Mesothelial cell of epicardium (in vitro differentiated cells): ENCODE measurements around the gene UBR4. TPM values are rescaled to one million over a fixed set of nuclear protein-coding genes. Genes with fewer than 3 reads are reported as not detected.

Source experiments
- DNase-seq, 2 experiments: peaks; one replicate each; pipeline ENCODE4 v3.0.0; 2021; ENCODE audit warnings: low spot score in 2 of 2; ENCODE audit not compliant: unreplicated experiment in 2 of 2
- H3K27ac Mint-ChIP-seq: 2 replicates; pipeline ENCODE4 v1.8.0; 2021; ENCODE audit warnings: mixed read lengths
- H3K27me3 Mint-ChIP-seq: 2 replicates; pipeline ENCODE4 v1.8.0; 2021; ENCODE audit warnings: low read depth, mixed read lengths
- H3K36me3 Mint-ChIP-seq: 2 replicates; pipeline ENCODE4 v1.8.0; 2021; ENCODE audit warnings: mixed read lengths
- H3K4me1 Mint-ChIP-seq: 2 replicates; pipeline ENCODE4 v1.8.0; 2021; ENCODE audit warnings: mixed read lengths
- H3K4me3 Mint-ChIP-seq: 2 replicates; pipeline ENCODE4 v1.8.0; 2021; ENCODE audit warnings: mild to moderate bottlenecking, moderate library complexity, mixed read lengths
- H3K9me3 Mint-ChIP-seq: 2 replicates; pipeline ENCODE4 v1.8.0; 2021; ENCODE audit warnings: mixed read lengths
- total RNA-seq: library from RNA; stranded (reverse); gene quantifications from 3 replicates; pipeline ENCODE4 v1.2.1, GENCODE V29; 2021
- TF ChIP-seq, protein P1 (sequence below): fragments of 200-600 bp; sonication (generic); IDR thresholded peaks from one replicate; pipeline ENCODE4 v1.5.0; 2021; ENCODE audit warnings: antibody characterized with exemption; ENCODE audit not compliant: unreplicated experiment

The UBR4 gene
- total RNA-seq, 1 donor from 2014 or later: 222 TPM

DNA sequence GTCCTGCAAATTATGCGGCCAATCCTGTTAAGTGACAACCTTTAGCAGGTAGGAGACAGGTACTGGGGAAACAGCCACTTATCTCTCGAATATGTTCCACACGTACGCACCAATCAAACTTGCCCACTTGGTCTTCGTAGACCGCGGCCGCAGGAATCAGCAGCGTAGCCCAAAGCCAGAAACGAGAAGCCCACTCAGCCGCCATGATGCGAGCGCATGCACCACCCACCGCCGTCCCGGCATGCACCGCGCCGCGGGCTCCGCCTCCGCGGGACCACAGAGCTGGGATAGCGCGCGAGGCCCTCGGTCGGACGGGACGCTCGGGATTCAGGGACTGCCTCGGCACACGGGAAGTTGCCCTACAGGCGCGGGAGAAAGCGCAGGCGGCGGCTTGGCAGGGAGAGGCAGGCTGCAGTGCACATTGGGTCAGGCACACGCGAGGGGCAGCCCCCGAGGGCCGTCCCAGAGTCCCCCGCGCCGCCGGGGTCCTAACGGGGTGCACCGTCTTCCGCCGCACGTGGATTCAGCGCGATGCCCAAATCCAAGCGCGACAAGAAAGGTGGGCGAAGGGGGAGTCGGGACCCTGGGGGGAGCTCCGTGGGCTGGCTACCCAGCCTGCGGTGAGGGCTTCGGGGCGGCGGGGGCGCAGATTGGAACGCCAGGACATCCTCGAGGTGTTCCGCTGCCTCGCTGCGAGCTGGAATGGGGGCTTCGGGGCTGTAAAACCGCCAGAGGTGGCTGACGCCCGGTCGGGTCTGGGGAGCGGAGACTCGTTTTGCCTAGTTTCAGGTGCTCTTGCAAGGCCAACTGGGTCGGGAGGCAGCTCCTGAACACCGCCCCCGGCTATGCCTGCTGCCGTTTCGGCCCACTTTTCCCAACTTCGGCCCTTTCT, 41.5 kb upstream of the UBR4 start, which contains the start of the genes EMC1 and MRTO4:
Gene EMC1, minus strand, starts transcription at position 220 of the 892 bp plus-strand sequence. Its CDS starts 15 bp downstream, at position 205.
Gene MRTO4, plus strand, starts transcription at position 501 of the 892 bp plus-strand sequence. Its CDS starts 31 bp downstream, at position 532.
- TF ChIP-seq, protein P1, sequence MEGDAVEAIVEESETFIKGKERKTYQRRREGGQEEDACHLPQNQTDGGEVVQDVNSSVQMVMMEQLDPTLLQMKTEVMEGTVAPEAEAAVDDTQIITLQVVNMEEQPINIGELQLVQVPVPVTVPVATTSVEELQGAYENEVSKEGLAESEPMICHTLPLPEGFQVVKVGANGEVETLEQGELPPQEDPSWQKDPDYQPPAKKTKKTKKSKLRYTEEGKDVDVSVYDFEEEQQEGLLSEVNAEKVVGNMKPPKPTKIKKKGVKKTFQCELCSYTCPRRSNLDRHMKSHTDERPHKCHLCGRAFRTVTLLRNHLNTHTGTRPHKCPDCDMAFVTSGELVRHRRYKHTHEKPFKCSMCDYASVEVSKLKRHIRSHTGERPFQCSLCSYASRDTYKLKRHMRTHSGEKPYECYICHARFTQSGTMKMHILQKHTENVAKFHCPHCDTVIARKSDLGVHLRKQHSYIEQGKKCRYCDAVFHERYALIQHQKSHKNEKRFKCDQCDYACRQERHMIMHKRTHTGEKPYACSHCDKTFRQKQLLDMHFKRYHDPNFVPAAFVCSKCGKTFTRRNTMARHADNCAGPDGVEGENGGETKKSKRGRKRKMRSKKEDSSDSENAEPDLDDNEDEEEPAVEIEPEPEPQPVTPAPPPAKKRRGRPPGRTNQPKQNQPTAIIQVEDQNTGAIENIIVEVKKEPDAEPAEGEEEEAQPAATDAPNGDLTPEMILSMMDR: no peak
- Mint-ChIP-seq H3K4me3 (peak within 1 kb of the TSS; percentile 96), H3K27me3 (no peaks in the 10 kb centered on the region), H3K36me3 (no peaks in the 10 kb centered on the region), H3K27ac (peak within 1 kb of the TSS; percentile 96), H3K9me3 (no peaks in the 10 kb centered on the region), H3K4me1 (peaks cover 26% of the 10 kb centered on the region)
- peak; percentile 86 to 94 for DNase-seq

DNA sequence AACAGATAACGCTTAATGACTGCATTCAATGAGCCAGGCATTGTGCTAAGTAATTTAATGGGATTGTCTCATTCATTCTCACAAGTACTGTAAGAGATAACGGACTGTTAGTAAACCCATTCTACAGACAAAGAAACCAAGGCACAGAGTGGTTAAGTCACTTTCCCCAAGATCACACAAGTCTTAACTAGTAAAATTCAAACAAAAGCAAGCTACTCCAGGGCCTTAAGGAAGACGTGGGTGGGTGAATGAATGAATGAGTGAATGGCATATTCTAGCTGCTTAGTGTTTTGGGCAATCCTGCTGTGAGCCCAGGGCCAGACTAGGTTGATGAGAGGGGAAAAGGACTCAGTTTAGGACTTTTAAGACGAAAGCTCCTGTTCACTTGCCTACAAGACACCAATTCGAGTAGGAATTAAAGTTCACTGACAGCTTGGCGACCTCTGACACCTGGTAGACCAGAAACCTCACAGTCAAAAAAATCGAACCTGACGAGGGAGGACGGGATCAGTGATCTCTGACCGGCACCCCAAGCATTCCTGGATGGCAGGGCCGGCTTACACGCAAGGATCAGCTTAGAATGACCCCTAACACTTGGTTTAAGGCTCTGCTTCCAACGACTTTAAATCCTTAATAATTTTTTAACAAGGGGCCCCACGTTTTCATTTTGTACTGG, 40.7 kb upstream of the UBR4 start:
- Mint-ChIP-seq H3K4me1 (peaks cover 26% of the 10 kb centered on the region), H3K9me3 (no peaks in the 10 kb centered on the region), H3K27me3 (no peaks in the 10 kb centered on the region), H3K4me3 (peak overlapping the region; percentile 96), H3K27ac (peak overlapping the region; percentile 96), H3K36me3 (no peaks in the 10 kb centered on the region)
- no peak for DNase-seq
- TF ChIP-seq, protein P1: no peak

DNA sequence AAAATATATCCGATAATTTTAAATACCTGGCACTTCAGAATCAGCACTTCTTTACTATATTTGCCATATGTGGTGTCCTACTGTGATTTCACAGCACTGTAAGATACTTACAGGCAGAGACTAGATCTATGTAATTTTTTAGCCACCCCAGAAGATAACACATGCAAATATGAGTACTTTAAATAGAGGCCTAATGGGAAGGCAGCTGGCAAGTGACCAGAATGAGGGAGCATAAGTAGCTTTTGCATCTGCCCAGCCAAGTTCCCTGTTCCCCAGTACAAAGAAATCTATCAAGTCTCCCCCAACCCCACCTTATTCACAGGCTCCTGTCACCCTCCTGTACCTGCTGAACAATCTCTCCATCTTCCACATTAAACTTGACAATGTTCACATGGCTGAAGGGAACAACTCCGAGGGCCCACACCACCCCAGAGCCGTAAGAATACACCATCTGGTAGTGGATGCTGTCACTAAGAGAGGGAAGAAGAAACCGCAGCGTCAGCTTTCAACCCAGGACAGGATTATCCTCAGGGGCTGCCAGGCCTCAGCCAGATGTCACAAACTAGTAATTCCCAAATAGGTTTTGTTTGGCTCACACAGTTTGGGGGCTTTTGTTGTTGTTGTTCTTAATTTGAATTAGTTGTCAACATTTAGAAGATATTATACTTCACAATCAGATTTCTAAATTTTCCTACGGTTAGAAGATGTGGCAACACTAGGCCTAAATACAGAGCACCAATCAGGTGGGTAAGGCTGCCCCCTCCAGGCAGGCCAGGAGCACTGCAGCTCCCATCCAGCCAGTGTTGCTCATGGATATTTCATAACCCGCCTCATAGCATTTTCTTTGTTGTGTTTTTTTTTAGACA, 30.8 kb upstream of the UBR4 start:
- Mint-ChIP-seq H3K36me3 (peaks cover 33% of the 10 kb centered on the region), H3K27me3 (no peaks in the 10 kb centered on the region), H3K4me1 (no peaks in the 10 kb centered on the region), H3K4me3 (no peak overlapping the region), H3K27ac (no peak overlapping the region), H3K9me3 (no peaks in the 10 kb centered on the region)
- DNase-seq: peak in 1 of 2 experiments; percentile 64
- TF ChIP-seq, protein P1: peak; percentile 73

DNA sequence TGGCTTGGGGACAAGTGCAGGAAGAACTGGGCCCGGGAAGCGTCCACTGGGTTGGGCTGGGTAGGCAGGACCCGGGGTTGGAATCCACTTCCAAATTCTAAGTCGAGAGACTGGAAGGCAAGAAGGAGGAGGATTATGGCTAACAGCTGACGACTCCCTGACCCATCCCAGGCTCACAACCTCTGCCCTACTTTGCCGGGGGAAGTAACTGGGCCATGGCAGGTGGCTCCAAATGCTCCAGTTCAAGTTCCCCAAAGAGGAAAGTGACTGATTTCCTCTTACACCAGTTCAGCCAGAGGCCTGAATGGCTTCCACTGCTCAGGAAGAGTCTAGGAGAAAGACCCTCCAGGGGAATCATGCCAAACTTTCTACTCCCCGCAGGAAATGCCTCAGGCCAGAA, 29.8 kb upstream of the UBR4 start:
- Mint-ChIP-seq H3K27ac (no peak overlapping the region), H3K27me3 (no peaks in the 10 kb centered on the region), H3K9me3 (no peaks in the 10 kb centered on the region), H3K36me3 (peaks cover 33% of the 10 kb centered on the region), H3K4me3 (no peak overlapping the region), H3K4me1 (no peaks in the 10 kb centered on the region)
- DNase-seq: no peak
- TF ChIP-seq, protein P1: no peak

DNA sequence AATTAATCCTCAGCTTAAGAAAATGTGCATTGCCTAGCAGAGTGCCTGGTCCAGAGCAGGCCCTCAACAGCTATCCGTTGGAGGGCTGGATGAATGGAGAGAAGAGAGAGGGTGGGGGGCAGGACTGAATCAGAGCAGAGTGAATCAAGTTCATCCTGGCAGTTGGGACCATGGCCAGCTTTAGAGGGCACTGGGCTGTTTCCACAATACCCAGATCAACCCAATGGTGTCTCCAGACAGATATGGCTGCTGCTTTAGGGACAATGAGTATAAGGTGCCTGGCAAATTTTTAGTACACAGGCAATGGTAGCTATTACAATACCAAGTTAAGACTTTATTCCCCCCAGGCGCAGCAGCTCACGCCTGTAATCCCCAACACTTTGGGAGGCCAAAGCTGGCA, 24.2 kb upstream of the UBR4 start:
- no peak for DNase-seq
- no peaks in the 10 kb centered on the region for H3K27me3 Mint-ChIP-seq
- peaks cover 38% of the 10 kb centered on the region for H3K36me3 Mint-ChIP-seq
- no peak overlapping the region for H3K27ac Mint-ChIP-seq
- no peaks in the 10 kb centered on the region for H3K4me1 Mint-ChIP-seq
- TF ChIP-seq, protein P1: no peak
- no peaks in the 10 kb centered on the region for H3K9me3 Mint-ChIP-seq
- no peak overlapping the region for H3K4me3 Mint-ChIP-seq
